ENCODE measurements around the gene ZMYND8.

Gene ZMYND8

DNA sequence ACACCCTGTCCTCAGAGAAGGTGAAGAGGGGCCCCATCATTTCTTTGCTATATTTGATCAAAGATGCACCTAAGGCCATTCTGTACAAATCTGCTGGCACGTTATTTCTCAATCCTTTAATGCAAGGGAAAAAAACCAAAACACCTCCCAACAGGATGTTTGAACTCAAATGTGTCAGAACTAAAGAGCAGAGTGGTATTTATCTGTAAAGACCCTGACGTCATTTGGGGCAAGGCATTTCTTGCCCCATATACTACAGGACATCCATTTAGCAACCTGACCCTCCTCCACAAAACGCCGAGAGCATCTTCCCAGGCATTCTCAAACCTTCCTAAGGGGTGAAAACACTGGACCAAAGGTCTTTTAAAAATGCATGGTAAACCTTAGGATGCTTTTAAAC lies 50.8 kb downstream of the ZMYND8 start:
- Histone ChIP-seq H3K4me1 (ENCODE audit: control insufficient read depth in 2 of 2, insufficient read depth in 1 of 2, low read depth in 1 of 2, low read length in 2 of 2) (peaks cover 0 to 6% of the 10 kb centered on the region in 2 donors), H3K4ac (ENCODE audit: low read length) (no peak overlapping the region), H3K18ac (ENCODE audit: low read length) (no peak overlapping the region), H2BK5ac (ENCODE audit: low read length) (no peak overlapping the region), H3K23ac (ENCODE audit: low read depth, low read length, poor library complexity) (no peak overlapping the region), H3K14ac (ENCODE audit: low read length) (no peak overlapping the region), H2BK120ac (ENCODE audit: low read depth, low read length) (no peak overlapping the region), H3K36me3 (replicated peaks in 1 of 2; ENCODE audit: control insufficient read depth in 2 of 2, insufficient read depth in 2 of 2, low read length in 2 of 2) (peaks cover 22 to 99% of the 10 kb centered on the region in 2 donors), H2AK5ac (ENCODE audit: low read depth, low read length) (no peak overlapping the region), H3K9ac (ENCODE audit: low read depth, low read length, poor library complexity) (no peak overlapping the region), H2BK12ac (ENCODE audit: low read length) (no peak overlapping the region), H3K27me3 (ENCODE audit: control insufficient read depth in 3 of 3, insufficient read depth in 3 of 3, low read depth in 1 of 3, low read length in 3 of 3) (no peaks in the 10 kb centered on the region), H3K4me2 (ENCODE audit: insufficient read depth, low read length, poor library complexity, severe bottlenecking) (no peak overlapping the region), H4K91ac (ENCODE audit: low read depth, low read length, poor library complexity) (no peak overlapping the region), H2AFZ (ENCODE audit: low read length) (no peak overlapping the region), H3K27ac (replicated peaks; ENCODE audit: low read length) (no peak overlapping the region), H3K79me1 (ENCODE audit: low read depth, low read length) (peaks cover 2% of the 10 kb centered on the region), H2BK15ac (ENCODE audit: low read length) (no peak overlapping the region), H4K8ac (ENCODE audit: low read depth, low read length) (no peak overlapping the region), H3K9me3 (replicated peaks in 1 of 2; ENCODE audit: control insufficient read depth in 2 of 2, insufficient read depth in 1 of 2, low read depth in 1 of 2, low read length in 2 of 2) (no peaks in the 10 kb centered on the region), H3K4me3 (ENCODE audit: low read length in 2 of 2) (no peak overlapping the region)
- DNase-seq (ENCODE audit: low spot score) = no peak
- no CpG with 5 or more reads among the region's 4 CpGs for WGBS, 2 donors (ENCODE audit: extremely low coverage in 2 of 2, insufficient read length in 2 of 2, insufficient replicate concordance in 1 of 2)

DNA sequence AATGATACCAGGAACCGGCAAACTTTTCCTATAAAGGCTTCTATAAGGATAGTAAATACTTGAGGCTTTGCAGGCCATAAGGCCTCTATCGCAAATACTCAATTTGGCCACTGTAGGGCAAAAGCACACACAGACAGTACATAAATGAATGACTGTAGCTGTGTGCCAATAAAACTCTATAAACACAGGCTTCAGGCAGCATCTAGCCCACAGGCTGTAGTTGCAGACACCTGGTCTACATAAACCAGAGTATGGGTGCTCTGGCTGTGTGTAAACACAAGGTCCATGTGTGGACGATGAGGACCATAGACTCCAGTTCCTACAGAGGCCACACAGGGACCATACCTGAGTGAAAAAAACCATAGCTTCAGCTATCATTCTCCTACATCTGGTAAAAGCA lies 52.2 kb downstream of the ZMYND8 start:
- H3K14ac ChIP-seq (ENCODE audit: low read length) = no peak overlapping the region
- peaks cover 22 to 99% of the 10 kb centered on the region in 2 donors for H3K36me3 ChIP-seq (replicated peaks in 1 of 2; ENCODE audit: control insufficient read depth in 2 of 2, insufficient read depth in 2 of 2, low read length in 2 of 2)
- H3K4me3 ChIP-seq (ENCODE audit: low read length in 2 of 2) = no peak overlapping the region
- no peak overlapping the region for H2BK120ac ChIP-seq (ENCODE audit: low read depth, low read length)
- no peak overlapping the region for H2BK12ac ChIP-seq (ENCODE audit: low read length)
- no peak overlapping the region for H4K8ac ChIP-seq (ENCODE audit: low read depth, low read length)
- no peak overlapping the region for H2AFZ ChIP-seq (ENCODE audit: low read length)
- no peak overlapping the region for H2BK15ac ChIP-seq (ENCODE audit: low read length)
- no peak overlapping the region for H2BK5ac ChIP-seq (ENCODE audit: low read length)
- H3K4ac ChIP-seq (ENCODE audit: low read length) = no peak overlapping the region
- H3K79me1 ChIP-seq (ENCODE audit: low read depth, low read length) = peaks cover 2% of the 10 kb centered on the region
- no peaks in the 10 kb centered on the region for H3K27me3 ChIP-seq (ENCODE audit: control insufficient read depth in 3 of 3, insufficient read depth in 3 of 3, low read depth in 1 of 3, low read length in 3 of 3)
- no peak overlapping the region for H3K23ac ChIP-seq (ENCODE audit: low read depth, low read length, poor library complexity)
- WGBS, 2 donors (ENCODE audit: extremely low coverage in 2 of 2, insufficient read length in 2 of 2, insufficient replicate concordance in 1 of 2) = no CpG with 5 or more reads among the region's 3 CpGs
- no peaks in the 10 kb centered on the region for H3K4me1 ChIP-seq (ENCODE audit: control insufficient read depth in 2 of 2, insufficient read depth in 1 of 2, low read depth in 1 of 2, low read length in 2 of 2)
- no peaks in the 10 kb centered on the region for H3K9me3 ChIP-seq (replicated peaks in 1 of 2; ENCODE audit: control insufficient read depth in 2 of 2, insufficient read depth in 1 of 2, low read depth in 1 of 2, low read length in 2 of 2)
- H3K9ac ChIP-seq (ENCODE audit: low read depth, low read length, poor library complexity) = no peak overlapping the region
- no peak overlapping the region for H4K91ac ChIP-seq (ENCODE audit: low read depth, low read length, poor library complexity)
- H2AK5ac ChIP-seq (ENCODE audit: low read depth, low read length) = no peak overlapping the region
- H3K18ac ChIP-seq (ENCODE audit: low read length) = no peak overlapping the region
- DNase-seq (ENCODE audit: low spot score) = no peak
- no peak overlapping the region for H3K4me2 ChIP-seq (ENCODE audit: insufficient read depth, low read length, poor library complexity, severe bottlenecking)
- H3K27ac ChIP-seq (replicated peaks; ENCODE audit: low read length) = no peak overlapping the region

DNA sequence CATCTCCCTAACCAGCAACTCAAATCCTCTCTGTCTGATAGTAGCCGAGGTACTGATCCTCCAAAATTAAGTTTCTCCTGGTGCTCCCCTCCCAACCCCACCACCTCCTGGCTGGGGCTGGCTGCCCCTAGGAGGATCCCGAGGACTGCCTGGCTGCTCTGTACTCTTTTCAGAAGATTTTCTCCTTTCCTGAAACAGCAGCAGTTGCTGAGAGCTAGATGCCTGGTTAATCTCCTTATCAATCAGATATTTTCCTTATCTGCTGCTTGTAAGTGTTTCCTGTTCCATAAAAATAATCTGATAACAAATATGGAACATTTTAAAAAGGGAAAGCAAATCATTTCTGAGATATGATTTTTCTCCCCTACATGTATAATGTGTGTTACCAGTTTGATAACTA lies 52.8 kb downstream of the ZMYND8 start:
- H3K14ac ChIP-seq (ENCODE audit: low read length) = no peak overlapping the region
- H3K9ac ChIP-seq (ENCODE audit: low read depth, low read length, poor library complexity) = no peak overlapping the region
- no peak overlapping the region for H3K23ac ChIP-seq (ENCODE audit: low read depth, low read length, poor library complexity)
- H3K18ac ChIP-seq (ENCODE audit: low read length) = no peak overlapping the region
- no peak overlapping the region for H4K8ac ChIP-seq (ENCODE audit: low read depth, low read length)
- no peak overlapping the region for H3K27ac ChIP-seq (replicated peaks; ENCODE audit: low read length)
- no peak overlapping the region for H2AFZ ChIP-seq (ENCODE audit: low read length)
- no peak overlapping the region for H2BK12ac ChIP-seq (ENCODE audit: low read length)
- no peak overlapping the region for H2BK5ac ChIP-seq (ENCODE audit: low read length)
- no peak overlapping the region for H2BK120ac ChIP-seq (ENCODE audit: low read depth, low read length)
- H3K9me3 ChIP-seq (replicated peaks in 1 of 2; ENCODE audit: control insufficient read depth in 2 of 2, insufficient read depth in 1 of 2, low read depth in 1 of 2, low read length in 2 of 2) = no peaks in the 10 kb centered on the region
- peaks cover 2% of the 10 kb centered on the region for H3K79me1 ChIP-seq (ENCODE audit: low read depth, low read length)
- H2BK15ac ChIP-seq (ENCODE audit: low read length) = no peak overlapping the region
- no peak overlapping the region for H2AK5ac ChIP-seq (ENCODE audit: low read depth, low read length)
- no peaks in the 10 kb centered on the region for H3K4me1 ChIP-seq (ENCODE audit: control insufficient read depth in 2 of 2, insufficient read depth in 1 of 2, low read depth in 1 of 2, low read length in 2 of 2)
- DNase-seq (ENCODE audit: low spot score) = no peak
- H3K27me3 ChIP-seq (ENCODE audit: control insufficient read depth in 3 of 3, insufficient read depth in 3 of 3, low read depth in 1 of 3, low read length in 3 of 3) = no peaks in the 10 kb centered on the region
- no CpG with 5 or more reads among the region's 2 CpGs for WGBS, 2 donors (ENCODE audit: extremely low coverage in 2 of 2, insufficient read length in 2 of 2, insufficient replicate concordance in 1 of 2)
- peaks cover 25 to 99% of the 10 kb centered on the region in 2 donors for H3K36me3 ChIP-seq (replicated peaks in 1 of 2; ENCODE audit: control insufficient read depth in 2 of 2, insufficient read depth in 2 of 2, low read length in 2 of 2)
- H3K4me3 ChIP-seq (ENCODE audit: low read length in 2 of 2) = no peak overlapping the region
- no peak overlapping the region for H4K91ac ChIP-seq (ENCODE audit: low read depth, low read length, poor library complexity)
- no peak overlapping the region for H3K4ac ChIP-seq (ENCODE audit: low read length)
- no peak overlapping the region for H3K4me2 ChIP-seq (ENCODE audit: insufficient read depth, low read length, poor library complexity, severe bottlenecking)

DNA sequence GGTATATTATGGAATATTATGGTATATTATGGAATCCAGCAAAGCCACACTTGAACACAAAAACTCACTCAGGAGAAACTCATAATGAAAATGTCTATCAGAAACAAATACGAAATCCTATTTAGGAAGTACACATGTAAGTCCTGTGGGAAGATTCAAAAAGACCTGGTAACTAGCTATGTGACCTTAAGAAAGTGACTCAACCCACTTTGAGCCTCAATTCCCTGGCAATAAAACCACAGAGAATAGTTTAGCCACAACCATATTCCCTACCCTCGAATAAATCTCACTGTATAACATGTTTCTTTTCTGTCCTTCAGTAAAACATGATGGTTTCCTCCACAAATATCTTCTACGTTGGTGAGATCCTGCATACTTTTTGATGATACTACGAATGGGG lies 56.4 kb downstream of the ZMYND8 start:
- H3K36me3 ChIP-seq (replicated peaks in 1 of 2; ENCODE audit: control insufficient read depth in 2 of 2, insufficient read depth in 2 of 2, low read length in 2 of 2) = peaks cover 33 to 100% of the 10 kb centered on the region in 2 donors
- H3K18ac ChIP-seq (ENCODE audit: low read length) = no peak overlapping the region
- no peak for DNase-seq (ENCODE audit: low spot score)

More for the DNA sequence above, 56.4 kb downstream of the ZMYND8 start:
- Histone ChIP-seq H3K9ac (ENCODE audit: low read depth, low read length, poor library complexity) (no peak overlapping the region), H2AFZ (ENCODE audit: low read length) (no peak overlapping the region), H3K4ac (ENCODE audit: low read length) (no peak overlapping the region), H3K4me3 (ENCODE audit: low read length in 2 of 2) (no peak overlapping the region), H2BK15ac (ENCODE audit: low read length) (no peak overlapping the region), H2AK5ac (ENCODE audit: low read depth, low read length) (no peak overlapping the region), H3K14ac (ENCODE audit: low read length) (no peak overlapping the region), H3K4me1 (ENCODE audit: control insufficient read depth in 2 of 2, insufficient read depth in 1 of 2, low read depth in 1 of 2, low read length in 2 of 2) (no peaks in the 10 kb centered on the region), H3K79me1 (ENCODE audit: low read depth, low read length) (peaks cover 2% of the 10 kb centered on the region), H3K27me3 (ENCODE audit: control insufficient read depth in 3 of 3, insufficient read depth in 3 of 3, low read depth in 1 of 3, low read length in 3 of 3) (no peaks in the 10 kb centered on the region), H4K91ac (ENCODE audit: low read depth, low read length, poor library complexity) (no peak overlapping the region), H3K4me2 (ENCODE audit: insufficient read depth, low read length, poor library complexity, severe bottlenecking) (no peak overlapping the region), H3K27ac (replicated peaks; ENCODE audit: low read length) (no peak overlapping the region), H2BK12ac (ENCODE audit: low read length) (no peak overlapping the region), H3K9me3 (replicated peaks in 1 of 2; ENCODE audit: control insufficient read depth in 2 of 2, insufficient read depth in 1 of 2, low read depth in 1 of 2, low read length in 2 of 2) (no peaks in the 10 kb centered on the region), H2BK5ac (ENCODE audit: low read length) (no peak overlapping the region), H4K8ac (ENCODE audit: low read depth, low read length) (no peak overlapping the region), H3K23ac (ENCODE audit: low read depth, low read length, poor library complexity) (no peak overlapping the region), H2BK120ac (ENCODE audit: low read depth, low read length) (no peak overlapping the region)
- WGBS, 2 donors (ENCODE audit: extremely low coverage in 2 of 2, insufficient read length in 2 of 2, insufficient replicate concordance in 1 of 2) = no CpG with 5 or more reads among the region's 4 CpGs

Measured in neuronal stem cell (in vitro differentiated cells).